PC-3 (cell line): ENCODE measurements around the gene PPP1R13B. TPM values are rescaled to one million over a fixed set of nuclear protein-coding genes. Genes with fewer than 3 reads are reported as not detected.

ENCODE experiments used
- ATAC-seq: fragments of 200-7000 bp; cut with Tn5 transposase; 2 replicates; pipeline ENCODE4 v1.9.1; 2020; ENCODE audit warnings: mild to moderate bottlenecking, moderate library complexity
- BruUV-seq: library from RNA; stranded (reverse); fragments of 400-500 nt; replicated peaks from 2 replicates; lab custom pipeline; 2021; lab: Mats Ljungman, UMichigan
- CTCF ChIA-PET: fragments of 300-600 bp; sonication (Branson Sonifier 250); formaldehyde crosslinking; loops from one replicate; lab custom pipeline; 2022; ENCODE audit warnings: antibody characterized with exemption; lab: Charles Lee
- POLR2A ChIA-PET: fragments of 300-600 bp; sonication (Branson Sonifier 250); formaldehyde crosslinking; loops from one replicate; lab custom pipeline; 2022; ENCODE audit warnings: antibody characterized with exemption; ENCODE audit not compliant: unreplicated experiment; lab: Charles Lee
- DNase-seq: peaks from one replicate; pipeline ENCODE4 v3.0.0-alpha.2; 2015
- H2AFZ ChIP-seq: fragments of 300-600 bp; sonication (generic); 2 replicates; pipeline ENCODE4 v1.6.0; 2016; ENCODE audit warnings: antibody characterized with exemption, low read length
- H3F3A ChIP-seq: fragments of 300-600 bp; sonication (generic); one replicate; pipeline ENCODE4 v1.6.0; 2017; ENCODE audit warnings: antibody characterized with exemption, low read length, control low read depth, mild to moderate bottlenecking; ENCODE audit not compliant: unreplicated experiment
- H3K27ac ChIP-seq: fragments of 300-600 bp; sonication (generic); 2 replicates; pipeline ENCODE4 v1.5.1; 2016; ENCODE audit warnings: mild to moderate bottlenecking, low read length
- H3K27me3 ChIP-seq: fragments of 300-600 bp; sonication (generic); 2 replicates; pipeline ENCODE4 v1.6.1; 2016; ENCODE audit warnings: low read length, mixed read lengths
- H3K36me3 ChIP-seq: fragments of 300-600 bp; sonication (generic); 2 replicates; pipeline ENCODE4 v1.6.1; 2016; ENCODE audit warnings: low read depth, mixed run types, low read length, mixed read lengths
- H3K4me1 ChIP-seq: fragments of 300-600 bp; sonication (generic); 2 replicates; pipeline ENCODE4 v1.5.1; 2016; ENCODE audit warnings: low read length; ENCODE audit not compliant: insufficient read depth
- H3K4me2 ChIP-seq: fragments of 300-600 bp; sonication (generic); 2 replicates; pipeline ENCODE4 v1.6.0; 2016; ENCODE audit warnings: low read length
- H3K4me3 ChIP-seq: fragments of 300-600 bp; sonication (generic); 2 replicates; pipeline ENCODE4 v1.5.1; 2016; ENCODE audit warnings: mild to moderate bottlenecking, low read length, mixed read lengths
- H3K79me2 ChIP-seq: fragments of 300-600 bp; sonication (generic); 2 replicates; pipeline ENCODE4 v1.6.1; 2017; ENCODE audit warnings: low read length, mixed read lengths
- H3K9ac ChIP-seq: fragments of 300-600 bp; sonication (generic); 2 replicates; pipeline ENCODE4 v1.6.0; 2016; ENCODE audit warnings: mild to moderate bottlenecking, low read length
- H3K9me2 ChIP-seq: fragments of 300-600 bp; sonication (generic); replicated peaks from 2 replicates; pipeline ENCODE4 v1.6.1; 2016; ENCODE audit warnings: mixed run types, low read length, mixed read lengths
- H3K9me3 ChIP-seq: fragments of 300-600 bp; sonication (generic); 2 replicates; pipeline ENCODE4 v1.6.1; 2016; ENCODE audit warnings: low read length, mixed read lengths
- H4K20me1 ChIP-seq: fragments of 300-600 bp; sonication (generic); 2 replicates; pipeline ENCODE4 v1.6.1; 2016; ENCODE audit warnings: low read length, mixed read lengths
- EZH2 ChIP-seq: fragments of 300-600 bp; sonication (generic); IDR thresholded peaks from one replicate; pipeline ENCODE4 v1.6.1; 2017; ENCODE audit warnings: antibody characterized with exemption, mild to moderate bottlenecking, low read length; ENCODE audit not compliant: unreplicated experiment
- EZH2phosphoT487 ChIP-seq: fragments of 300-600 bp; sonication (generic); IDR thresholded peaks from 2 replicates; pipeline ENCODE4 v1.6.1; 2018; ENCODE audit warnings: mild to moderate bottlenecking, antibody characterized with exemption, low read length, borderline replicate concordance
- intact Hi-C: fragments of 100-400 bp; cut with micrococcal nuclease; formaldehyde crosslinking; loops from 2 replicates; pipeline ENCODE4 v1.9.0; 2023
- total RNA-seq: library from RNA; depleted of rRNA; stranded (reverse); fragments of >200 nt; gene quantifications from 2 replicates; pipeline ENCODE4 v1.2.3, GENCODE V29; 2014
- TF ChIP-seq, protein P1 (sequence below): fragments of 300-600 bp; sonication (generic); conservative IDR thresholded peaks from 2 replicates; pipeline ENCODE4 v1.5.1; 2017; ENCODE audit warnings: antibody characterized with exemption, low read depth, mild to moderate bottlenecking, low read length

PPP1R13B gene
- total RNA-seq, 1 experiment from 2014 or later, result 13.0 TPM

DNA sequence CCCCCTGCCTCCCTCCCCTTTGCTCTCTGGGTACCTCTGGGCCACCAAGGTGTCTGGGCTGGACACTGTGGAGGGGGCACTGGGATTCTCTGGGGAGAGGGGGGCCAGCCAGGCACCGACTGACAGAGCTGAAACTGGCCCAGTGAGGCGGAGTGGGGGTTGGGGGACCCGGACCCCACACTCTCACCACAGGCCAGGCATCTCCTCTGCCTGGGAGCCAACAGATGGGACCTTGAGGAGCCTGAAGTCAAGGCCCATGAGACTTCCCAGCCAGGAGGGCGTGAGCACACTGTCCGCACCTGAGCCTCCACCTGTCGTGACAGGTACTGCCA is 39.8 kb upstream of the PPP1R13B start:
- H3F3A ChIP-seq, result no peaks in the 10 kb centered on the region
- no peak for ATAC-seq
- H4K20me1 ChIP-seq, result no peaks in the 10 kb centered on the region
- intact Hi-C loops, result no loop called here
- no peaks in the 10 kb centered on the region for H3K27me3 ChIP-seq
- H3K9me3 ChIP-seq, result no peaks in the 10 kb centered on the region
- BruUV-seq, result no TSS peak
- TF ChIP-seq EZH2phosphoT487 (no peak), EZH2 (no peak)
- TF ChIP-seq, protein P1, sequence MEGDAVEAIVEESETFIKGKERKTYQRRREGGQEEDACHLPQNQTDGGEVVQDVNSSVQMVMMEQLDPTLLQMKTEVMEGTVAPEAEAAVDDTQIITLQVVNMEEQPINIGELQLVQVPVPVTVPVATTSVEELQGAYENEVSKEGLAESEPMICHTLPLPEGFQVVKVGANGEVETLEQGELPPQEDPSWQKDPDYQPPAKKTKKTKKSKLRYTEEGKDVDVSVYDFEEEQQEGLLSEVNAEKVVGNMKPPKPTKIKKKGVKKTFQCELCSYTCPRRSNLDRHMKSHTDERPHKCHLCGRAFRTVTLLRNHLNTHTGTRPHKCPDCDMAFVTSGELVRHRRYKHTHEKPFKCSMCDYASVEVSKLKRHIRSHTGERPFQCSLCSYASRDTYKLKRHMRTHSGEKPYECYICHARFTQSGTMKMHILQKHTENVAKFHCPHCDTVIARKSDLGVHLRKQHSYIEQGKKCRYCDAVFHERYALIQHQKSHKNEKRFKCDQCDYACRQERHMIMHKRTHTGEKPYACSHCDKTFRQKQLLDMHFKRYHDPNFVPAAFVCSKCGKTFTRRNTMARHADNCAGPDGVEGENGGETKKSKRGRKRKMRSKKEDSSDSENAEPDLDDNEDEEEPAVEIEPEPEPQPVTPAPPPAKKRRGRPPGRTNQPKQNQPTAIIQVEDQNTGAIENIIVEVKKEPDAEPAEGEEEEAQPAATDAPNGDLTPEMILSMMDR, result no peak
- no peak overlapping the region for H3K4me3 ChIP-seq
- H3K27ac ChIP-seq, result no peak overlapping the region
- H3K9ac ChIP-seq, result no peak overlapping the region
- H3K36me3 ChIP-seq, result no peaks in the 10 kb centered on the region
- no peaks in the 10 kb centered on the region for H3K79me2 ChIP-seq
- H3K4me2 ChIP-seq, result no peak overlapping the region
- ChIA-PET CTCF (no interaction called here), POLR2A (no interaction called here)
- 0 out of 2 replicates have a peak, but pooled peaks cover 3% of the 10 kb centered on the region for H3K4me1 ChIP-seq
- DNase-seq, result no peak
- no peak overlapping the region for H2AFZ ChIP-seq
- no peaks in the 10 kb centered on the region for H3K9me2 ChIP-seq

DNA sequence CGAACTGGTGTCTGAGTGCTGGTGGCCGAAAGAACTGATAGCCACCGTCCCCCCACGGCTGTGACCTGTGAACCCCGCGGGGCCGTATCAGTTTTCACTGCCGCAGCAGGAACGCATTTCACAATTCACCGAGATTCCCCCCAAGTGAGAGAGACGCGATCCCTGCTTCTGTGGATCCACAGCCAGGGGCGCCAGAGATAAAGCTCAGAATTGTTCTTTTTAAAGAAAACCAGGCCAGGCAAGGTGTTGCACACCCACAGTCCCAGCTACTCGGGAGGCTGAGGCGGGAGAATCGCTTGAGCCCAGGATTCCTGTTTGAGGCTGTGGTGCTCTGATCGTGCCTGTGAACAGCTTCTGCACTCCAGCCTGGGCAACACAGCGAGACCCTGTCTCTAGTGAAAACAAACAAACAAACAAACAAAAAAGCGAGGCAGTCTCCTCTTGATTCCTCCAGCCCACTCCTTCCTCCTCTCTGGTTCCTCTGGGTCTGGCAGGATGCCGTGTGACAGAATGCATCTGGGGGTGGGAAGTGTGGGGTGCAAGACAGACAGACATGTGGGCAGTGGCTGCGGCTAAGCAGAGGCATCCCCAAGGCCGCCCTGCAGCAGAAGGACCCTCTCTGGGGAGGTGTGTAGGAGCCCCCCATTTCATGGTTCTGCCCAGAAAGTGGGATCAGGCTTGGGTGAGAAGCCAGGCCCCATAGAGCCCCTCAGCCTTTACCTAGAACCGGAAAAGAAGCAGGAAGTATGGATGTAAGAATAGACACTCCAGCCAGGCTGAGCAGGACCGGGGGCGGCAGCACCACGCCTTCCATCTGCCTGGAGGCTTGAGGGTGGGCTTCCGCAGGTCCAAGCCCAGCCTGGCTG is 39.2 kb upstream of the PPP1R13B start:
- H3K27me3 ChIP-seq, result no peaks in the 10 kb centered on the region
- no peaks in the 10 kb centered on the region for H3K36me3 ChIP-seq
- H3K4me3 ChIP-seq, result no peak overlapping the region
- TF ChIP-seq, protein P1, result no peak
- TF ChIP-seq EZH2 (no peak), EZH2phosphoT487 (no peak)
- no peaks in the 10 kb centered on the region for H3K9me3 ChIP-seq
- H3K27ac ChIP-seq, result no peak overlapping the region
- H3K79me2 ChIP-seq, result no peaks in the 10 kb centered on the region
- 0 out of 2 replicates have a peak, but pooled peaks cover 3% of the 10 kb centered on the region for H3K4me1 ChIP-seq
- ATAC-seq (no peak), DNase-seq (no peak)
- intact Hi-C loops, result no loop called here
- BruUV-seq, result no TSS peak
- H3F3A ChIP-seq, result no peaks in the 10 kb centered on the region
- H3K4me2 ChIP-seq, result no peak overlapping the region
- H3K9me2 ChIP-seq, result no peaks in the 10 kb centered on the region
- POLR2A ChIA-PET, result no interaction called here
- no peaks in the 10 kb centered on the region for H4K20me1 ChIP-seq
- H3K9ac ChIP-seq, result no peak overlapping the region
- H2AFZ ChIP-seq, result no peak overlapping the region
- CTCF ChIA-PET, result no interaction called here

DNA sequence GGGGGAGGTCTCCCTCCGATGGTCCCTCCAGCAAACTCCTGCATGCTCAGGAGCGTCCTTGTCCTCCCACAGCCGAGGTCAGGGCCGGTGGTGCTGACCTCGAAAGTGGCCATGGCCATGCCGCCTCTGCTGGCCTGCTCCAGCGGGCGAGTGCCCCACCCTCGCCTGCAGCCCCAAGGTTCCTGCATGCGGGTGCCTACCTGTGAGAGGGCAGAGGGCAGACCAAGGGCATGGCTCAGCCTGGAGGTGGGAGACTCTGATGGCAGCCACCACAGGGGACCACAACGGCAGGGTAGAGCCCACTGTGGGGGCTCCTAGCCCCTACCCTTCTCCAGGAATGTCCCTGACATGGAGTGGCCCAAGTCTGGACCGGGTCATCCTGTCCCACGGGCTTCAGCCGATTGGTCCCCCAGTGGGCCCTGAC is 38.1 kb upstream of the PPP1R13B start:
- Histone ChIP-seq H3K4me2 (no peak overlapping the region), H3K36me3 (no peaks in the 10 kb centered on the region), H3K27me3 (no peaks in the 10 kb centered on the region), H3K9ac (no peak overlapping the region), H3K4me1 (peaks cover 7% of the 10 kb centered on the region), H2AFZ (no peak overlapping the region), H3K9me2 (no peaks in the 10 kb centered on the region), H3K27ac (no peak overlapping the region), H4K20me1 (no peaks in the 10 kb centered on the region), H3K9me3 (no peaks in the 10 kb centered on the region), H3K79me2 (no peaks in the 10 kb centered on the region), H3F3A (no peaks in the 10 kb centered on the region), H3K4me3 (no peak overlapping the region)
- ATAC-seq, result no peak
- intact Hi-C loops, result no loop called here
- no peak for DNase-seq
- BruUV-seq, result no TSS peak
- ChIA-PET CTCF (no interaction called here), POLR2A (no interaction called here)
- TF ChIP-seq, protein P1, result no peak
- TF ChIP-seq EZH2 (no peak), EZH2phosphoT487 (no peak)
